HEK293 (cell line): Measurements from ENCODE around the gene STAT3.

Experiments used
- AEBP2 ChIP-seq: fragments of 450-650 bp; formaldehyde crosslinking; IDR thresholded peaks from 2 replicates; pipeline ENCODE4 v1.5.1; 2016; ENCODE audit warnings: missing biosample characterization, missing genetic modification characterization, borderline replicate concordance
- HOXC10 ChIP-seq: sonication (generic); formaldehyde crosslinking; IDR thresholded peaks from 2 replicates; pipeline ENCODE4 v1.8.1; 2023; ENCODE audit warnings: mild to moderate bottlenecking, missing genetic modification reagents
- KLF7 ChIP-seq: fragments of 450-650 bp; formaldehyde crosslinking; IDR thresholded peaks from 2 replicates; pipeline ENCODE4 v1.5.1; 2016; ENCODE audit warnings: missing biosample characterization, missing genetic modification characterization, borderline replicate concordance
- PRDM2 ChIP-seq: fragments of 450-650 bp; formaldehyde crosslinking; IDR thresholded peaks from 2 replicates; pipeline ENCODE4 v1.5.1; 2016; ENCODE audit warnings: missing biosample characterization, missing genetic modification characterization, borderline replicate concordance
- SALL2 ChIP-seq: fragments of 450-650 bp; formaldehyde crosslinking; IDR thresholded peaks from 2 replicates; pipeline ENCODE4 v1.5.0; 2017; ENCODE audit warnings: missing biosample characterization, mild to moderate bottlenecking, missing genetic modification characterization, borderline replicate concordance
- ZBTB26 ChIP-seq: fragments of 450-650 bp; formaldehyde crosslinking; optimal IDR thresholded peaks from 2 replicates; pipeline ENCODE3; 2016; ENCODE audit warnings: missing biosample characterization, mild to moderate bottlenecking, missing genetic modification characterization
- ZFHX2 ChIP-seq: fragments of 450-650 bp; formaldehyde crosslinking; conservative IDR thresholded peaks from 2 replicates; pipeline ENCODE4 v1.5.1; 2016; ENCODE audit warnings: missing biosample characterization, missing genetic modification characterization
- ZNF132 ChIP-seq: fragments of 450-650 bp; formaldehyde crosslinking; IDR thresholded peaks from 2 replicates; pipeline ENCODE4 v1.5.1; 2017; ENCODE audit warnings: missing biosample characterization, missing genetic modification characterization, borderline replicate concordance
- ZNF155 ChIP-seq: fragments of 450-650 bp; formaldehyde crosslinking; IDR thresholded peaks from 2 replicates; pipeline ENCODE4 v1.5.1; 2016; ENCODE audit warnings: missing biosample characterization, missing genetic modification characterization
- ZNF157 ChIP-seq: fragments of 450-650 bp; formaldehyde crosslinking; IDR thresholded peaks from 2 replicates; pipeline ENCODE4 v1.5.1; 2016; ENCODE audit warnings: missing biosample characterization, missing genetic modification characterization
- ZNF19 ChIP-seq: fragments of 450-650 bp; formaldehyde crosslinking; IDR thresholded peaks from 2 replicates; pipeline ENCODE4; 2016; ENCODE audit warnings: missing biosample characterization, missing genetic modification characterization, low read depth
- ZNF2 ChIP-seq: fragments of 450-650 bp; formaldehyde crosslinking; IDR thresholded peaks from 2 replicates; pipeline ENCODE4 v1.5.1; 2016; ENCODE audit warnings: missing biosample characterization, missing genetic modification characterization
- ZNF311 ChIP-seq: fragments of 450-650 bp; formaldehyde crosslinking; IDR thresholded peaks from 2 replicates; pipeline ENCODE4 v1.5.1; 2017; ENCODE audit warnings: missing biosample characterization, missing genetic modification characterization, borderline replicate concordance
- ZNF324 ChIP-seq: fragments of 450-650 bp; formaldehyde crosslinking; IDR thresholded peaks from 2 replicates; pipeline ENCODE4 v1.5.1; 2016; ENCODE audit warnings: missing biosample characterization, missing genetic modification characterization
- ZNF341 ChIP-seq: fragments of 450-650 bp; formaldehyde crosslinking; IDR thresholded peaks from 2 replicates; pipeline ENCODE4; 2016; ENCODE audit warnings: low read depth, missing biosample characterization, missing genetic modification characterization
- ZNF433 ChIP-seq: fragments of 450-650 bp; formaldehyde crosslinking; IDR thresholded peaks from 2 replicates; pipeline ENCODE4 v1.5.1; 2016; ENCODE audit warnings: missing biosample characterization, missing genetic modification characterization, low read depth
- ZNF548 ChIP-seq: fragments of 450-650 bp; formaldehyde crosslinking; IDR thresholded peaks from 2 replicates; pipeline ENCODE4 v1.5.1; 2016; ENCODE audit warnings: missing biosample characterization, missing genetic modification characterization
- ZNF558 ChIP-seq: fragments of 450-650 bp; formaldehyde crosslinking; IDR thresholded peaks from 2 replicates; pipeline ENCODE4 v1.5.1; 2016; ENCODE audit warnings: missing biosample characterization, missing genetic modification characterization
- ZNF610 ChIP-seq: fragments of 450-650 bp; formaldehyde crosslinking; IDR thresholded peaks from 2 replicates; pipeline ENCODE4 v1.5.1; 2016; ENCODE audit warnings: missing biosample characterization, missing genetic modification characterization, borderline replicate concordance
- ZNF626 ChIP-seq: fragments of 450-650 bp; sonication (Bioruptor Pico); formaldehyde crosslinking; IDR thresholded peaks from 2 replicates; pipeline ENCODE4 v1.5.1; 2018; ENCODE audit warnings: missing biosample characterization, missing genetic modification characterization, inconsistent platforms
- ZSCAN18 ChIP-seq: fragments of 450-650 bp; formaldehyde crosslinking; IDR thresholded peaks from 2 replicates; pipeline ENCODE4 v1.5.1; 2016; ENCODE audit warnings: missing biosample characterization, missing genetic modification characterization
- ZSCAN5A ChIP-seq: fragments of 450-650 bp; formaldehyde crosslinking; IDR thresholded peaks from 2 replicates; pipeline ENCODE4 v1.5.1; 2016; ENCODE audit warnings: missing biosample characterization, missing genetic modification characterization

Gene STAT3

GRCh38 chr17:42422958-42423712, 34.9 kb upstream of the STAT3 start, which contains the start of gene CAVIN1 (continued):
- TF ChIP-seq SALL2 (tag by site-specific recombination), result no peak
- TF ChIP-seq ZNF155 (tag by site-specific recombination), result no peak
- TF ChIP-seq HOXC10 (CRISPR knock-in tag), result no peak
- peak; percentile 71; the same call in 1 of the 2 replicates for TF ChIP-seq ZNF610 (tag by site-specific recombination)
- TF ChIP-seq ZNF311 (tag by site-specific recombination), result no peak
- no peak for TF ChIP-seq ZNF548 (tag by site-specific recombination)
- peak; percentile 33; the same call in 1 of the 2 replicates for TF ChIP-seq ZFHX2 (tag by site-specific recombination)
- TF ChIP-seq ZNF341 (tag by site-specific recombination), result peak; percentile 96
- peak; percentile 86 for TF ChIP-seq KLF7
- TF ChIP-seq ZNF558 (tag by site-specific recombination), result no peak
- TF ChIP-seq ZNF132 (tag by site-specific recombination), result no peak
- TF ChIP-seq ZBTB26 (tag by site-specific recombination), result peak; percentile 58
- TF ChIP-seq ZNF157 (tag by site-specific recombination), result no peak
- no peak for TF ChIP-seq ZNF433 (tag by site-specific recombination)
- no peak for TF ChIP-seq PRDM2 (tag by site-specific recombination)
- no peak; the same call in 1 of the 2 replicates for TF ChIP-seq AEBP2 (tag by site-specific recombination)
- TF ChIP-seq ZNF2 (tag by site-specific recombination), result 0 out of 2 replicates have a peak, but pooled peaks have one; percentile 85
- peak; percentile 84; the same call in 1 of the 2 replicates for TF ChIP-seq ZSCAN5A (tag by site-specific recombination)
- TF ChIP-seq ZNF324 (tag by site-specific recombination), result 0 out of 2 replicates have a peak, but pooled peaks have one; percentile 30
- peak; percentile 44; the same call in 1 of the 2 replicates for TF ChIP-seq ZSCAN18 (tag by site-specific recombination)
- TF ChIP-seq ZNF19 (tag by site-specific recombination), result no peak
- TF ChIP-seq ZNF626 (tag by site-specific recombination), result no peak
